Measurements from ENCODE around the gene TRERF1.

TRERF1 gene

GRCh38 chr6:42276034-42276890 lies 175.5 kb downstream of the TRERF1 start:
- no peak for DNase-seq (ENCODE audit: low read depth)
- TF ChIP-seq CTCF (conservative IDR thresholded peaks at IDR 0.05; ENCODE audit: low read depth, low read length), result no peak
- no peak overlapping the region for H3K4me3 ChIP-seq (ENCODE audit: low read length)

GRCh38 chr6:42275376-42276033 lies 176.2 kb downstream of the TRERF1 start:
- no peak overlapping the region for H3K4me3 ChIP-seq (ENCODE audit: low read length)
- no peak for TF ChIP-seq CTCF (conservative IDR thresholded peaks at IDR 0.05; ENCODE audit: low read depth, low read length)
- DNase-seq (ENCODE audit: low read depth), result no peak

GRCh38 chr6:42274898-42275297 lies 176.8 kb downstream of the TRERF1 start:
- no peak for DNase-seq (ENCODE audit: low read depth)
- no peak for TF ChIP-seq CTCF (conservative IDR thresholded peaks at IDR 0.05; ENCODE audit: low read depth, low read length)

GRCh38 chr6:42271834-42272805 lies 179.6 kb downstream of the TRERF1 start:
- TF ChIP-seq CTCF (conservative IDR thresholded peaks at IDR 0.05; ENCODE audit: low read depth, low read length), result no peak
- H3K4me3 ChIP-seq (ENCODE audit: low read length), result no peak overlapping the region
- no peak for DNase-seq (ENCODE audit: low read depth)

More at GRCh38 chr6:42274898-42275297, 176.8 kb downstream of the TRERF1 start:
- no peak overlapping the region for H3K4me3 ChIP-seq (ENCODE audit: low read length)

GRCh38 chr6:42269974-42270510 lies 181.7 kb downstream of the TRERF1 start:
- H3K4me3 ChIP-seq (ENCODE audit: low read length), result no peak overlapping the region
- no peak for DNase-seq (ENCODE audit: low read depth)
- no peak for TF ChIP-seq CTCF (conservative IDR thresholded peaks at IDR 0.05; ENCODE audit: low read depth, low read length)

GRCh38 chr6:42269553-42269952 lies 182.2 kb downstream of the TRERF1 start:
- no peak overlapping the region for H3K4me3 ChIP-seq (ENCODE audit: low read length)
- TF ChIP-seq CTCF (conservative IDR thresholded peaks at IDR 0.05; ENCODE audit: low read depth, low read length), result no peak
- DNase-seq (ENCODE audit: low read depth), result no peak

All from retinal pigment epithelial cell (primary cell).